ENCODE data around the gene GRIN3A.

DNA sequence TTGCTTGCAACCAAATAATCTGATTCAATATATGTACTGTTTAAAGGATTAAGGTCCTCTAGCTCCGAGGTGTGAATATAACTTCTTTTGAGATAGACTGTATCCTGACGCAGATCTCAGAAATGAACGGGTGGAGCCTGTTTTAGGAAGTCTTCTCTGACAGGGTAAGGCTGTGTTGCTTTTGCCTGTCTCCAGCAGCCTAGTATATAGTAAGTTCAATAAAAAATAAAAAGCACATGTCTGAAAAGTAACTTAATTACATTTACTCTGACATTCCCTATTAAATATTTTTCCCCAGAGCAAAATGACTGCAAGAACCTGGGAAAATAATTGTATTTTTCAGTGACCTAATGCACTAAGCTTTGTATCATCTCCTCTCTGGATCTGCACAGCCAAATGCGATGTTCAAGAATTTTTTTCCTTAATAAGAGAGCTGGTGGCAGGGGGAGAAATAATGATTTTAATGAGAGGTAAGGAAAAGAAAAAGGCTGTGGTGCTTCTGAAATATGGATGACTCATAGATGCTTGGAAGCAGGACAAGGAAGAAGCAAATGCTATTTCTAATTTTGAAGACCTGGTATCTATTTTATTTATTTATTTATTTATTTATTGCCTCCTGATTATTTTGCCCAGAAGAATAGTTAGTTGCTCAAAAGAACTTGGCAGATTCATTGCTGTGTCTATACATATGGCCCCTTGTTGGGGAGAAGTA lies 151.0 kb downstream of the GRIN3A start:
- TF ChIP-seq, protein P1, sequence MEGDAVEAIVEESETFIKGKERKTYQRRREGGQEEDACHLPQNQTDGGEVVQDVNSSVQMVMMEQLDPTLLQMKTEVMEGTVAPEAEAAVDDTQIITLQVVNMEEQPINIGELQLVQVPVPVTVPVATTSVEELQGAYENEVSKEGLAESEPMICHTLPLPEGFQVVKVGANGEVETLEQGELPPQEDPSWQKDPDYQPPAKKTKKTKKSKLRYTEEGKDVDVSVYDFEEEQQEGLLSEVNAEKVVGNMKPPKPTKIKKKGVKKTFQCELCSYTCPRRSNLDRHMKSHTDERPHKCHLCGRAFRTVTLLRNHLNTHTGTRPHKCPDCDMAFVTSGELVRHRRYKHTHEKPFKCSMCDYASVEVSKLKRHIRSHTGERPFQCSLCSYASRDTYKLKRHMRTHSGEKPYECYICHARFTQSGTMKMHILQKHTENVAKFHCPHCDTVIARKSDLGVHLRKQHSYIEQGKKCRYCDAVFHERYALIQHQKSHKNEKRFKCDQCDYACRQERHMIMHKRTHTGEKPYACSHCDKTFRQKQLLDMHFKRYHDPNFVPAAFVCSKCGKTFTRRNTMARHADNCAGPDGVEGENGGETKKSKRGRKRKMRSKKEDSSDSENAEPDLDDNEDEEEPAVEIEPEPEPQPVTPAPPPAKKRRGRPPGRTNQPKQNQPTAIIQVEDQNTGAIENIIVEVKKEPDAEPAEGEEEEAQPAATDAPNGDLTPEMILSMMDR (IDR thresholded peaks at IDR 0.05): no peak
- no peak for TF ChIP-seq POLR2A (IDR thresholded peaks at IDR 0.05)

Measured in body of pancreas (tissue), 4 donors.